GM18873 (cell line): ENCODE results near the gene L3MBTL4.
"Not testable (repeated sequence)": the region's sequence is repeated elsewhere in the genome, so short reads cannot be mapped to it uniquely, and the experiment has no call there.

Experiments
- ATAC-seq: cut with Tn5 transposase; IDR thresholded peaks from one replicate; pipeline ENCODE4 v1.9.1; 2021; ENCODE audit warnings: mild to moderate bottlenecking, moderate library complexity, moderate number of reproducible peaks; ENCODE audit not compliant: unreplicated experiment, low FRiP score

The L3MBTL4 gene

DNA sequence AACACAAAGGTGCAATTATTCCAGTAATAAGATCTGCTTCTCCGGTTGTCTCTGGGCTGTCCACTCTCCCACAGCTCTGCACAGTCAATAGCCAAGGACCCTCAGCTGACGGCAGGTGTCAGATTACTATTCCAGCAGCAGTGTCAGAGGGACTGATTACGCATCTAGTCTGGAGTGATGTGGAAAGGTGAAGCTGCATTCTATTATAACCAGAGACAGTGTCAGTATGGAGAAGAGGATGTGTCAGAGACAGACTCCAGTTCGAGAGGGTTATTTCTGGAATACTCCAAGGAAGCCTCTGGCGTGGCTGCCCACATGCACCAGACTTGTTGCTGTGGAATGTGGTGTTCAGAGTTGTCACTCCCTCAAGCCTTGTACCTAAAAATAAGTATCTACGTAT, 355.8 kb downstream of the L3MBTL4 start:
- no peak for ATAC-seq

- no peak for ATAC-seq
These were observed 357.1 kb downstream of the L3MBTL4 start for GRCh38 chr18:6057604-6058003.

DNA sequence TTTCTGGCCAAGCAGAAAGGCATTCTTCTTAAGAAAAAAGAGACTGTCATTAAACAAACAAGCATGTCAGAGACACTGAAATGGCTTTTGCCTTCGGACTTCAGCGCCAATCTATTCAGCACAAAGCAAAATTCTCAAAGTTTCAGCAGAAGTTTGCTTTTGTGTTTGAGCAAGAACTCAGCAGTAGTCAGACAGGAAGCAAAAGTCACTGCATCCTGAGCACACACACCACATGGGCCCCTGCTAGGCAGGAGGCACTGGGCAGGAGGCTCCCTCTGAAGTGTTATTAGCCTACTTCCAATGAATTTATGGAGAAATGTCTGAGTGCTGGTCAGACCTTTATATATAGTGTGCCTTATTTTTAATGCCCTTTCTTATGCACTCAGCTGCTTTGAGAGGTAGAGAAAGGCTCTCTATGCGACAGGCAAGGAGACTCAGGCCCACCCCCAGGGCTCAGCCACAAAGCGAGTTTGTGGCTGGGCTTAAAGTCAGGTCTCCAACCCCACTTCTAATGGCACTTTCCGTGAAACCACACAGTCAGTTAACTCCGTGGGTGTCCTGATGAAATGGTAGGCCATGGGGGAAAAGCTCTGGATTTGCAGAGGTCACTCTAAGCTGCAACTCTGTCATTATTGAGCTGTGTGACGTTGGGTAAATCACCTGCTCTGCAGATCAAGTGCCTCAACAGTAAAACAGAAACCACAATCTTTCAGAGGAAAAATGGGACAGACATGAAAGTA, 358.4 kb downstream of the L3MBTL4 start:
- no peak for ATAC-seq

DNA sequence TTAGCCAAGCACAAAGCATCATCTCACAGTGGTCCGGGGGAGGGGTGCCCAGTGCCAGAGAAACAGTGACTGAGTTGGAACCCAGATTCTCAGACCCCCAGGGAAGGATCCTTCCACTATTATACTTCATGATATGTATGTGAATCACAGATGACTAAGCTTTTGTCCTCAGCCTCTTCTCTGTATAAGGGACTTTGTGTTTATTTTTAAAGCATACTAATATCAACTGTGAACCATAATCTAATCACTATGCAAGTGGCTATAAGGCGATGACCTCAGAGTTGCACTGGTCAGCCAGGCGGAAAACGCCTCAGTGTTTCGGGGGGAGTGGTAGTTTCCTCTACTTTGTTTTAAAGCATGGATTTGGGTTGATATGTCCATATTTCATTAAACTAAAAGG, 359.0 kb downstream of the L3MBTL4 start:
- ATAC-seq = no peak

DNA sequence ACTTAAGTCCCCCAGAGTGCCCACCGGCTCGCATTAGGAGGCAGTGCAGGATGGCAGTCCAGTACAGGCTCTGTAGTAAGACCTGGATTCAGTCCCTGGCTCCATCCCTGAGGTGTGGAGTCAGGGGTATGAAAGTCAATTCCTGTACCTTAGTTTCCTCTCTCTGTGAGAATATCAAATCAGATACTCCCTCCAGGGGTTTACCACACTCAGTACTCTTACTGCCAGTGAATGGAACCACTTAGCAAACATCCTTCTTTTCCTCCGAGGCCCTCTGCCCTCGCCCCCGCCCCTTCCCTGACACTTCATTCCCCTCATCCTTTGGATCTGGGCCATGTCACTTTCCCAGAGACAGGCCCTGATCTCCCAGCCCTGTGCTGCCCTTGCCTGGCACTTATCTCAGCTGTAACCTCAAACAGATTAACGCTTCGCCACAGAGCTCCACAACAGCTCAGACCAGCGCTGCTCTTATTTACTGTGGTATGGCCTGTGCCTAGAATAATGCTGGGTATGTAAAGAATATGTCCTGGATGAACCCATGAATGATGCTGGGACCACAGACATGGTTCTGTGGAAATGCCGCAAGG, 360.4 kb downstream of the L3MBTL4 start:
- no peak for ATAC-seq

- ATAC-seq = no peak
These were observed 362.2 kb downstream of the L3MBTL4 start for GRCh38 chr18:6052449-6052913.

- ATAC-seq = not testable (repeated sequence)
These were observed 367.1 kb downstream of the L3MBTL4 start for GRCh38 chr18:6047596-6047995.

DNA sequence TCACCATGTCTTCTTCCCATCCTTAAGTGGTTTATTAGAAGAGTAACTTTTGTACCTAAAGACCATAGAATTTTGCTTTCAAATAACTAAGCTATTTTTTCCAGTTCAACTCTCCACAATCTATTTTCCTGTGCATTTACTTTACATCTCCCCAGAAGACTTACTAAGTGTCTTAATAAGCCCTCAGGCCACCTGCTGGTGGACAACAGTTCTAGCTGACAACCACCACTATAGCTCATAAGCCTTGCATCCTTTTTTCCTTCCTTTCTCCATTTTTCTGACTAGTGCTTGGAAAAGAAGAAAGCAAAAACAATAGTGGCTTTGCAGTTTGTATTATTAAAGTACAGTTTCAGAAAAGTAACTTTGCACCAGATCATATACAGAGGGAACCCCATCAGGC, 369.9 kb downstream of the L3MBTL4 start:
- no peak for ATAC-seq

DNA sequence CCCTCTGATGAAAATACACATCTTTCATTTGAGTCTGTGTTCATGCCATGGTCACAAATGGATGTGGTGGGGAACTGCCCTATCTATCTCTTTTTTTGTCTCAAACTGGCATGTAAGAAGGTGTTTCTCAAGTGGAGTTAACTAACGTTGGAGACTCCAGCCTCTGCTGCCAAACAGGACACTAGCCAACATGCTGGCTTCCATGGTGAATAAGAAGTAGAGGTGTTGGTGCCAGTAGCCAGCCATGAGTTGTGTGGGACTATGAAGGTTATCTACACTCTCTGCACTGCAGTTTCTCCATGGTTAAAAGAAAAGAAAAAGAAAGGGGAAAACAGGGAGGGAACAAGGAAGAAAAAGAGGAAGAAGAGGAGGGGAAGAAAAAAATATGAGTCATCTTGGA, 370.4 kb downstream of the L3MBTL4 start:
- no peak for ATAC-seq

DNA sequence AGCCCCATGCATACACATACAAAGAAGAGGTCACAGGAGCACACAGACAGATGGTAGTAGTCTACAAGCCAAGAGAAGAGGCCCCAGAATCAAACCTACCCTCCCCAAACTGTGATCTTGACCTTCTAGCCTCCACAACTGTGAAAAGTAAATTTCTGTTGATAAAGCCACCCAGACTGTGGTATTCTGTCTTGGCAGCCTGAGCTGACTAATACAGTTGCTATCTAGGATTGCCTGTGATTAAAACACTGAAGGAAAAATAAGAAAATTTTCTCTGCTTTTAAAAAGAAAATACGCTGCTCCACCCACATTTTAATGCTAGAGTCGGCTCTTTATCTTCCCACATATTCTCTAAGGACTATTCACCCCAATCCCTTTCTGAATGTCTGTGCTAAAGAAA, 375.7 kb downstream of the L3MBTL4 start:
- no peak for ATAC-seq

DNA sequence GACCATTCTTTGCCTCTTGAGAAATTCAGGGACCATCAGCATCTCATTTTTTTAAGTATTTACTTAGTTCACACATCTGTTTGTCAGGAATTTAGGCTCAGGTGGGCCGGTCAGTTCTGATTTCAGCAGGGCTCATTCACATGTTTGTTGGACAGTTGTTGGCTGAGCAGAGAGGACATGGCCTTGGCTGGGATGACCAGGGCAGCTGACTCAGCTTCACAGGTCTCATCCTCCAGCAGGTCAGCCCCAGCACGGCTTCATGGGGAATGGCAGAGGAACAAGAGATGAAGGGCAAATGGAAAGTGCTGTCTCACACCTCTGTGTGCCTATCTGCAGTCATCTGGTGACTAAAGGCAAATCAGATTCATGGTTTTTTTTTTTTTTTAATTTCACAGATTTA, 383.3 kb downstream of the L3MBTL4 start:
- no peak for ATAC-seq

DNA sequence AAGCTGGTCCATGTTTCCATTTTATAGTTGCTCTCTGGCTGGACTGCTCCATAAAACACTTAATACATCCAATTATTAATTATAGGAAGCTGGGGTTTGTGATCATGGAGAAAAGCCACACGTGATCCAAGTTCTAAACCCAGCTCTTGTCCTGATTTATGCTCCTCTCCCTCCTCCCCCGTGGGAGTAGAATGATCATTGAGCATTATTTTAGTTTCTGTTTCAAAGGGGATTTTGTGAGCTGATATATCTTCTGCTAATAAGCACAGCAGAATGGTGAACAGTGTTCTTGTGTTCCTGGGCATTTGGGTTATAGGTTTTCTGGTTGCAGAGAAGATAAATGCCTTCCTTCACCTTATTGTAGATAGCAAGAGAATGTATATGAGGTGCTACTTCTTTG, 383.7 kb downstream of the L3MBTL4 start:
- no peak for ATAC-seq

GRCh38 chr18:6024745-6025248, 389.9 kb downstream of the L3MBTL4 start:
- ATAC-seq = no peak

GRCh38 chr18:6023551-6023950, 391.2 kb downstream of the L3MBTL4 start:
- no peak for ATAC-seq

DNA sequence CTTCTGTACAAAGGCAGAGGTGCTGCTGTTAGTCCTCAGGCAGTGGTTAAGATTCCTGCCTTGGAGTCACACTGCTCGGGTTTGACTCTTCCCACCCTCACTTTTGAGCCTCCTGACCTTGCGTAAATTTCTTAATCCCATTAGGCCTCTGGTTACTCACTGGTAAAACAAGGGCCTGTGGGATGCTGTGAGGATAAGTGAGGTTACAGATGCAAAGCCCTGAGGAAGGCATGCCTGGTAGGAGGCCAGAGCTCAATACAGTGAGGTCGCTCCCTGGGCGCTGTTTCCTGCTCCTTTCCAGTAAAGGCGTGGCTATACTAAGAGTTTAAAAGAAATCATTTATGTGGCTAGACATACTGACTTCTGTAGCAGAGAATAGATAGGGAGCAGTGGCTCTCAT, 391.9 kb downstream of the L3MBTL4 start:
- ATAC-seq = no peak

DNA sequence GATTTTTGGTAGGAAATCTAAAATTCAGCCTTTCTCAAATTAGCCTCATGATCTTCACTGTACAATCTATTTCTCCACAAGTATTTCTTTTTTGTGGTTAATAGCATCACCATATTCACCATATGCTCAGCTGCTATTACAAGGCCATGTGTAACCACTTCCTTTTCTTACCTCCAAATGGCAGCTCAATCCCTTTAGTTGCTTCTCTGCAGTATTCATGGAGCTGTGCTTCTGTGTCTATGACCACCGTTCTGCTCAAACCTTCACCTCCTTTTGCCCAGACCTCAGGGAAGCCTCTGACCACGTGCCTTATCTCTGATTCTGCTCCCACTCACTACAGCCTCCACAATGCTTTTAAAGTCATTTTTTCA, 392.7 kb downstream of the L3MBTL4 start:
- ATAC-seq = no peak

- no peak for ATAC-seq
These were observed 393.2 kb downstream of the L3MBTL4 start for GRCh38 chr18:6021306-6022073.

DNA sequence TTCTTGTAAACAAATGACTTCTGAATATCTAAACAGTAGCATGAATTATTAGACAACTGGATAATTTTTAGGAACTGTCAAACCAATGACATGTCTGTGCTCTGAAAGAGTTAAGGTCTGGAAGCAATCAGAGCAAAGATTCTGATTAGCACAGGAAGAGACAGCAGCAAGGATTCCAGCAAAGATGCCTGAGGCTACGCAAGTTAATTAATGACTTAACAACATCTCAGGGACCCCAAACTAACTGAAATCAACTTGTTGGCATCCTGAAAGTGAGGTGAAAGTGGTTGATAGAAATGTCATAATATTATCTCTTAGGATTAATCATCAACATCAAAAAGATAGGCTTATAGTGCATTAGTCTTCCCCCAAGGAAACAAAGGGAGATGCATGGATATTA, 396.0 kb downstream of the L3MBTL4 start:
- no peak for ATAC-seq

GRCh38 chr18:6017171-6017570, 397.5 kb downstream of the L3MBTL4 start:
- no peak for ATAC-seq

DNA sequence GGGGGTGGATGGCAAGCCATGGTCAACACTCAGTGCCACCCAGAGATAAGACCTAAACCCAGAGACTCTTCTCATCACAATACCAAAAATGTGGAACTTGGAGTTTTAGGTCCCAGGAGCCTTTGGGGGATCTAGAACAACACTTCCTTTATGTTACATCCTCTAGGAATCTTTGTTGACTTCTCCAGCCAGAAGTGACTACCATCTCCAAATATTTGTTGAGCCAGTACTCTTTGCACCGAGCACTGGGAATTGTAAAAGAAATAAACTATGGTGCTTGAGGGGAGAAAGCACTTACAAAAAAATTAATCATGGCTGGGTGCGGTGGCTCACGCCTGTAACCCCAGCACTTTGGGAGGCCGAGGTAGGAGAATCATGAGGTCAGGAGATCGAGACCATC, 399.3 kb downstream of the L3MBTL4 start:
- ATAC-seq = no peak

GRCh38 chr18:6013171-6013810, 401.4 kb downstream of the L3MBTL4 start:
- ATAC-seq = no peak
